GM10266 (cell line): Measurements from ENCODE around the gene CGB7.
"Not testable (repeated sequence)": the region's sequence is repeated elsewhere in the genome, so short reads cannot be mapped to it uniquely, and the experiment has no call there.

Experiments used
- DNase-seq: peaks from one replicate; pipeline ENCODE4 v3.0.0; 2012; ENCODE audit errors: extremely low spot score
- TF ChIP-seq, protein P1 (sequence below): IDR thresholded peaks from 2 replicates; pipeline ENCODE4 v1.5.1; 2012; ENCODE audit warnings: mild to moderate bottlenecking, low read depth; ENCODE audit not compliant: control insufficient read depth, insufficient read depth; ENCODE audit errors: missing control alignments

CGB7 gene

DNA sequence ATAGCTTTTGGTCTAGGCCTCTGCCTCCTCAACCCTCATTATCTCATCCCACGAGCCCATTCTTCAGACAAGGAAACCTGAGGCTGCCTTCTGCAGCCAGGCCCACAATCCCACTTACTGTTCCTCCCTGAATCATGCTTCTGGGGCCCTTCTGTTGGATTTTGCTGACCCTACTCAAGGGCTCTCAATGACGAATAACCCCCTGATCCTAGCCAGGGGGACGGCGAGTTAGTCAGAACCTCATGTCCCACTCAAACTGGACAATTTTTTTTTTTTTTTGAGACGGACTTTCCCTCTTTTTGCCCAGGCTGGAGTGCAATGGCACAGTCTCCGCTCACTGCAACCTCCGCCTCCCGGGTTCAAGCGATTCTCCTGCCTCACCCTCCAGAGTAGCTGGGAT is 35.4 kb downstream of the CGB7 start:
- no peak for DNase-seq
- TF ChIP-seq, protein P1, sequence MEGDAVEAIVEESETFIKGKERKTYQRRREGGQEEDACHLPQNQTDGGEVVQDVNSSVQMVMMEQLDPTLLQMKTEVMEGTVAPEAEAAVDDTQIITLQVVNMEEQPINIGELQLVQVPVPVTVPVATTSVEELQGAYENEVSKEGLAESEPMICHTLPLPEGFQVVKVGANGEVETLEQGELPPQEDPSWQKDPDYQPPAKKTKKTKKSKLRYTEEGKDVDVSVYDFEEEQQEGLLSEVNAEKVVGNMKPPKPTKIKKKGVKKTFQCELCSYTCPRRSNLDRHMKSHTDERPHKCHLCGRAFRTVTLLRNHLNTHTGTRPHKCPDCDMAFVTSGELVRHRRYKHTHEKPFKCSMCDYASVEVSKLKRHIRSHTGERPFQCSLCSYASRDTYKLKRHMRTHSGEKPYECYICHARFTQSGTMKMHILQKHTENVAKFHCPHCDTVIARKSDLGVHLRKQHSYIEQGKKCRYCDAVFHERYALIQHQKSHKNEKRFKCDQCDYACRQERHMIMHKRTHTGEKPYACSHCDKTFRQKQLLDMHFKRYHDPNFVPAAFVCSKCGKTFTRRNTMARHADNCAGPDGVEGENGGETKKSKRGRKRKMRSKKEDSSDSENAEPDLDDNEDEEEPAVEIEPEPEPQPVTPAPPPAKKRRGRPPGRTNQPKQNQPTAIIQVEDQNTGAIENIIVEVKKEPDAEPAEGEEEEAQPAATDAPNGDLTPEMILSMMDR, result no peak

DNA sequence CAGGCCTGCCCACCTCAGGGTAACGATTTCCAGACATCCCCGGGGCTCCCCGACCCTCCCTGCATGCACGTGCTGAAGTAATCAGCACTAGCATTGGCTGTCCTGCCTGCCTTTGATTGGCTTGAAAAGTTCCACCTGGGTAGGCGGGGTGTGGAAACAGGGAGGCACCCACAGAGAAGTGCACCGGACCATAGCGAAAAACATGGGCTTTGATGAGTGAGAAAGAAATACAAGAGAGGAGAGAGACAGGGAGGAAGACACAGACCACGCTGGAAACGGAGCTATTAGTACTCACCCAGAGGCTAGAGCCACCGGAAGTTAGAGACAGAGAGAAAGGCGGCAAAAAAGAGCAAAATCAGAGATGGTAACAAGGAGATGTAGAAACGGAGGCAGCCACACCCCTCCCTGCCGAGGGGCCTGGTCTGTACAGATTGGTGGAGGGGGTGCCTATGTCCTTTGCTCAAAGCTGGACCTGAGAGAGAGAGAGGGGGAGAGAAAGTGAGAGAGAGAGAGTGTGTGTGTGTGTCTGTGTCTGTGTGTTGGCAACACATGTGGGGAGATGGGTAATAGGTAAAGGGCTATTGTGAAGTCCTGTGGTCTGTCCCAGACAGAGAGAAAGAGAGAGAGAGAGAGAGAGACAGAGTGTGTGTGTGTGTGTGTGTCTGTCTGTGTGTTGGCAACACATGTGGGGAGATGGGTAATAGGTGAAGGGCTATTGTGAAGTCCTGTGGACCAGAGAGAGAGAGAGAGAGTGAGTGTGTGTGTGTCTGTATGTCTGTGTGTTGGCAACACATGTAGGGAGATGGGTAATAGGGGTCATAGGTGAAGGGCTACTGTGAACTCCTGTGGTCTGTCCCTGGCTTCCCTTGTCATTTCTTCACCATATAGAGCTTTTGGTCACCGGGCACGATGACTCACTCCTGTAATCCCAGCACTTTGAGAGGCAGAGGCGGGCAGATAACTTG is 36.3 kb downstream of the CGB7 start:
- no peak for DNase-seq
- TF ChIP-seq, protein P1, result no peak

DNA sequence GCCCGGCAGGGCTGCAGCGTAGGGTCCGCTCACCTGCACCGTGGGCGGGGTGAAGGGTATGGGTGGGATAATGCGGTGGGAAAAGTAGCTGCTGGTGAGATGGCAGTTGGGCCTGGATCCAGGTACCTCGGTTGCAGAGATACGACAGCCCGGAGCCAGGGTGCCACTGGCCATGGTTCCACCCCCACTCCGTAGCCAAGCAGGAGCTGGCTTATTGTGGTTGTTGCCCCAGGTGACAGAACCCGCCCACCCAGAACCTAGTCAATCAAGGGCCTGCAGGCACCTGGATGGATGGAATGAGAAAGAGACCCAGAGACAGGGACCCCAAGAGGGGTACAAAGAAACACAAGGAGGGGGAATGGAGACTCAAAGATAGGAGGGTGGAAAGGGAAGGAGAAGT is 37.2 kb downstream of the CGB7 start:
- DNase-seq, result no peak
- TF ChIP-seq, protein P1, result no peak

DNA sequence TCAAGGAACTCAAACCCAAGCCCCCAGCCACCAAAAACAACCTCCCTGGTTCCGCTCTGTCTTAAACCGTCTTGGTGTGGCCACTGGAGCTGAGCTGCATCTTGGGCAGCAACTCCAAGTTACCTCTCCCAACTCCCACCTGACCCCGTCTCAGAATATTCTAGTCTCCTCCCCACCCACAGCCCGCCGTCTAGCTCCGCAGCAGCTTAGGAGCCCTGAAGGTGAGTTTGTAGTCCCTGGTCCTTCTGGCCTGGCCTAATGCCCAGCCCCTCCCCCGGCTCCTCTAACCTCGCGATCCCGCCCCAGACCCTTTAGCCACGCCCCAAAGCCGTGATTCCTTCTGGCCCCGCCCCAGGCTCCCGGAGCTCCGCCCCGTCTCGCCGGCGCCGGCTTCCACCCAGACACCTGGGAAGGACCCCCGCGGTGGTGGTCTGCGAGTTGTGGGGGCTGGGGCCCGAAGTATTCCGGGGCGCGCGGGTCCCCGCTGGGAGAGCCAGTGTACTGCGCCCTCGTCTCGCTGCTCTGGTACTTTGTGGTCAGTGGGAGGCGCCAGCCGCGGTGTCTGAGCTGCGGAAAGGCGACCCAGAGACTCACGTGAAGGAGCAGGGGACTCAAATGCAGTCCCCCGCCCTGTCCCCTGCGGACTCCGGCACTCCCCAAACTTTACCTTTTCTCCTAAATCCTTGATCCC is 38.2 kb downstream of the CGB7 start:
- TF ChIP-seq, protein P1, result no peak
- DNase-seq, result peak; percentile 78

DNA sequence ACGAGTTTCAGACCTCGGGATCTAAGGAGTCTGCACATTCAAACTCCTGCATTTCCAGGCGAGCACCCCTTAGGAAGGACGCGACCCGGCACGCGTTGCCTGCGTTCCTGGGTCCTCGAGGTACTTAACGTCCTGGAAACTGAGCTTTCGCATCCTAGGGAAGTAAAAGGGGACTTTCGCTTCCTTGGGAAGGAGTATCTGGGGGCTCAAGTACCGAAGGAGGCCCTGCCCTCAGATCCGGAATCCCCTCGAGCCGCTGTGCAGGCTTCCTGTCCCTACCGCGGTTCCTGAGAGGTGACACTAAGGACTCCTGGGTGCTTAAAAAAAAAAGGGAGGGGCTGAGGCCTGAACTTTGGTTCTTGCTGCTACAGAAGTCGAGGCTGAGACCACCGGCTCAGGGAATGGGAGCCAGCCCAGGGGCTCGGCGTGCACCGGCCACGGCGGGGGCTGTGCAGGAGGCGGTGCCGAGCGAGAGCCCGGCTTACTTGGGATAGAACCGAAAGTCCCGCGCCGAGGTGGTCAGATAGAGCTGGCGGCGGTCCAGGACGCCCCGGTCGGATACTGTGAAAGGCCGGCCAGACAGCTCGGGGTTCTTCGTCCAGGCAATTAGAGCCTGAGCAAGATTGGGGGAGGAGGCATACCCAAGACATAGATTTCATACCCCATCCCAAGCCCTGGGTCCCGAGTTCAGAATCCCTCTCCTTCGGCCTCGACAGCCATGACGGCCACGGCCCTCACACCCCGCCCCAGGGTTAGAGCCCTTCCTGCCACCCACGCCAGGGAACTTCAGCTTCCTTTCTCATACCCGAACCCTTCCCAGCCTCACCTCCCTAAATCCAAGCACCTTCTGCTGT is 38.9 kb downstream of the CGB7 start:
- not testable (repeated sequence) for DNase-seq

DNA sequence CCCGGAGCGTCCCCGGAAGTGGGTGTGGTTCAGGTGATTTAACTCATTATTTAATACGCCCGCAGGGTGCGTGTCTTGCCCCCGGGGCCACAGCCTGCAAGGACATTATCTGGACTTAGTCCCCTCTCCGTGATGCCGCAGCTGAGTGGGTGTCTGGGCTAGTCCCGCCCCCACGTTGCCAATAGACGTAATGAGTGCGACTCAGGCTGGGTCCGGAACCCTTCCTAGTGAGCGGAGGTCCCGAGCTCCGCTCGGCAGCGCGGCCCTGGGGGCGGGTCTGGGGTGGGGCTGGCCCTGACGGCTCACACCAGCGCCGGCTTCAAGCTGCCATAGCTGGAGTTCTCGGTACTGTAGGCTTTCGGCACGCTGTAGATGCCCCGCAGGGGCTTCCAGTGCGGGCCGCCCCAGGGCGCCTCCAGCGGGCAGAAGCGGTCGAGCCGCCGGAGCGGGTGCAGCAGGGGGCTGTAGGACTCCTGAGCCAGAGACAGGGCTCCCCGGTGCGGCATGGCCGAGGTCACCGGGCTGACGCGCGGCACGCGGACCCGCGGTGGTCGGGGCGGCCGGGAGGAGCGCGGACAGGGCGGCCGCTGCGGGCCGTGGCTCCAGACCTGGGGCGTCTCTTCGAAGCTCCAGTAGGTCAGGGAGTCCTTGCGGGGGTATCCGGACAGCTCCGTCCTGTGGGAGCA is 39.7 kb downstream of the CGB7 start:
- peak; percentile 85 for DNase-seq
- TF ChIP-seq, protein P1, result peak; percentile 58

DNA sequence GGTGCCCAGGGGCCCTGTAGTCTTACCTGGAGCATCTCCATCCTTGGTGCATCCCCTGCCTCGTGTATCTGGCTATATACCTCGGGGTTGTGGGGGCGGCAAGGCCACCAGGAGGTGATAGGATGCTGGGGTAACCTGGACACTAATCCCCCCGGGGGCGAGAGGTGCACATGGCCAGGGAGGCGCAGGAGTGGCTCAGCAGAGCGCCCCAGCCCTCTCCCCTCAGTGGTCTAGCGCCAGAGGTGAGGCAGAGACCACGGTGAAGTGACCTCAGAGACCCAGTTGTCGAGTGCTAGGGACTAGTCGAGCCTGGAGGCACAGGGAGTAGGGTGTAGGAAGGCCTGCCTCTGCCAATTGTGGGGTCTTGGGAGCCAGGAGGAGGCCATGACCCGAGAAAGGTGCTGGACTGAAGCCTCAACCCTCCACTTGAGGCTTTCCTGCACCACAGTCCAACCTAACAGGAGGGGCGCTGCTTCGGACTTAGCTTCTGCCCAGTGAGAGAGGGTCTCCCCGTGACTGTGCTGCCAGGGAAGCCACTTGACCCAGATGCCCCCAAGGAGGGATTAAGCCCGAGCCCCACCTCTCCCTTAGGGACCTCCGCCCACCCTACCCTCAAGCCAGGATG is 40.4 kb downstream of the CGB7 start, which contains the start of gene LHB:
LHB (minus strand) TSS at position 51 of the 625 bp plus-strand sequence; CDS start at position 41, 10 bp downstream.
- no peak for DNase-seq
- TF ChIP-seq, protein P1, result no peak
